ENCODE measurements around the gene CEP43. TPM values are rescaled to one million over a fixed set of nuclear protein-coding genes. Genes with fewer than 3 reads are reported as not detected.

Gene CEP43
- total RNA-seq, 1 donor from 2014 or later = 10.7 TPM

- peak within 1 kb of the TSS; percentile 93 for H3K27ac ChIP-seq
- DNase-seq (peak; percentile 99), ATAC-seq (peak; percentile 97)
- no peaks in the 10 kb centered on the region for H3K27me3 ChIP-seq
- H3K9me3 ChIP-seq = no peaks in the 10 kb centered on the region
- H3K4me3 ChIP-seq = peak within 1 kb of the TSS; percentile 94
- no peak for TF ChIP-seq CTCF (IDR thresholded peaks at IDR 0.05)
- intact Hi-C loops (cut with DNase I) = no loop called here
- H3K4me1 ChIP-seq = peaks cover 23% of the 10 kb centered on the region
- H3K36me3 ChIP-seq = no peaks in the 10 kb centered on the region
These were observed 42.6 kb upstream of the CEP43 start, which contains the start of gene RNASET2 for GRCh38 chr6:166956444-166957086. TSS of gene RNASET2 (minus strand) at chr6:166956550. CDS start at chr6:166956182, 368 bp downstream.

GRCh38 chr6:166957087-166957804 is 42.0 kb upstream of the CEP43 start:
- Histone ChIP-seq H3K4me1 (peaks cover 20% of the 10 kb centered on the region), H3K27ac (peak overlapping the region; percentile 93), H3K9me3 (no peaks in the 10 kb centered on the region), H3K36me3 (no peaks in the 10 kb centered on the region), H3K27me3 (no peaks in the 10 kb centered on the region), H3K4me3 (peak overlapping the region; percentile 94)
- ATAC-seq (peak; percentile 68), DNase-seq (peak; percentile 88)
- intact Hi-C loops (cut with DNase I) = no loop called here
- TF ChIP-seq CTCF (IDR thresholded peaks at IDR 0.05) = no peak

GRCh38 chr6:166957805-166958076 is 41.5 kb upstream of the CEP43 start:
- TF ChIP-seq CTCF (IDR thresholded peaks at IDR 0.05) = no peak
- intact Hi-C loops (cut with DNase I) = no loop called here
- H3K27ac ChIP-seq = peak overlapping the region; percentile 93

GRCh38 chr6:166958926-166959861 is 40.0 kb upstream of the CEP43 start:
- DNase-seq = no peak
- intact Hi-C loops (cut with DNase I) = no loop called here
- TF ChIP-seq CTCF (IDR thresholded peaks at IDR 0.05) = no peak

More at GRCh38 chr6:166957805-166958076, 41.5 kb upstream of the CEP43 start:
- Histone ChIP-seq H3K4me3 (no peak overlapping the region), H3K36me3 (no peaks in the 10 kb centered on the region), H3K4me1 (peaks cover 20% of the 10 kb centered on the region), H3K9me3 (no peaks in the 10 kb centered on the region), H3K27me3 (no peaks in the 10 kb centered on the region)
- ATAC-seq (no peak), DNase-seq (no peak)

GRCh38 chr6:166959911-166960608 is 39.1 kb upstream of the CEP43 start:
- Histone ChIP-seq H3K27me3 (no peaks in the 10 kb centered on the region), H3K9me3 (no peaks in the 10 kb centered on the region), H3K4me3 (peak overlapping the region; percentile 16), H3K4me1 (peaks cover 20% of the 10 kb centered on the region), H3K36me3 (no peaks in the 10 kb centered on the region), H3K27ac (peak overlapping the region; percentile 77)
- intact Hi-C loops (cut with DNase I) = no loop called here
- ATAC-seq (no peak), DNase-seq (no peak)
- TF ChIP-seq CTCF (IDR thresholded peaks at IDR 0.05) = no peak

More at GRCh38 chr6:166958926-166959861, 40.0 kb upstream of the CEP43 start:
- no peaks in the 10 kb centered on the region for H3K9me3 ChIP-seq
- ATAC-seq = peak; percentile 20
- H3K27me3 ChIP-seq = no peaks in the 10 kb centered on the region
- peak overlapping the region; percentile 16 for H3K4me3 ChIP-seq
- H3K36me3 ChIP-seq = no peaks in the 10 kb centered on the region
- H3K4me1 ChIP-seq = peaks cover 20% of the 10 kb centered on the region
- H3K27ac ChIP-seq = peak overlapping the region; percentile 77
